GM15510 (cell line): ENCODE data around the gene METTL1.

Experiments used
- POLR2A ChIP-seq: IDR thresholded peaks from 3 replicates; pipeline ENCODE4 v1.6.1; 2011; ENCODE audit warnings: borderline replicate concordance; ENCODE audit not compliant: insufficient read length; ENCODE audit errors: extremely low read depth

METTL1 gene

DNA sequence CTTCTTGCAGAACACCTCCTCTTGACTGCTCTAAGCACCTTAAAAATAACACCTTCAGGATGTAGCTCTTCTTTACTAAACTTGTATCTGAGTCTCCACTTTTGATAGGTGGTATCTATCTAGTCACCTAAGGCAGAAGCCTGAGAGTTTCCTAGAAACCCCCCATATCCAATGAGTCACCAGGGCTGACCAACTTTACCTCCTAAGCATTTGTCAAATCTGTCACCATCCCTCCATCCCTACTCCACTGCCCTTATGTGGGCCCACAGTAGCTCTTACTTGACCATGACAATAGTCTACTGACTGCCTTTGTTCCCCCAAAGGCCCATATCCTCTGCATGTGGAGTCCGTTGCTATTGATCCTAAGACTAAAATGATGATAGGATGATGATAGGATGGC, 30.7 kb upstream of the METTL1 start:
- TF ChIP-seq POLR2A: no peak

DNA sequence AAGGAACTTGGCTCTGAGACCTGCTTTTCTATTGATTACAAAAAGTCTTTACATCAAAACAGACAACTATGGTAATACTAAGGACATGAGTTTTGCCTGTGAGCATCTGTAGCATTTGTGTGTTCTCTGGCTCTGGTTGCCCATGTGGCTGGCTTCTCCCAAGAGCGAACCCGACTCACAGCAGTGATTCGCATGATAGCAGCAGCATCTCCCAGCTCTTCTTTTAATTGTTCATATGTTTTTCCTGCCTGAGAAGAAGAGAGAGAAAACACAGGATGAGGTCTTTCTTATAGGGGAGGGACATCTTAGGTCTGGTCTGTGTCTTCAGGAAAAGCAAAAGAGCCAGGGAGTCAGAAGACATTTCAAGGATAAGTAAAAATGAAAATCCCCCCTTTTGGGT, 29.1 kb upstream of the METTL1 start:
- no peak for TF ChIP-seq POLR2A

DNA sequence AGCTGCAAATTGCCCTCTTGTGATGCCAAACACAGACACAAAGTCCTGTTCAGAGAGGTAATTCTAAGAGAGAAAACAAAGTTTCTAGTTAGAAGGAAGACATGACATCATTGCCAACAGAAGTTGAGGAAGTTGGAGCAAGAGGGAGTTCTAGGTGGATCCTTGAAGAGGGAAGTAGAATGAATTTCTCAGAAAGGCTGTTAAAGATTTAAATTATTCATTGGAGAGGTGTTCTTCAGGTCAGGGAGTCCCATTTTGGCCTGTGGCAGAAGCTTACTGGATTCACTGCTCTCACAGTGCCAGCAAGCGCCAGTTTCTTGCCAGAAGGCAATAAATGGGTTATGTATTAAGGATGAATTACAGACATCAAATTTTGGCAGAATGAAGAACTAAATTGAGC, 26.0 kb upstream of the METTL1 start:
- TF ChIP-seq POLR2A: no peak

DNA sequence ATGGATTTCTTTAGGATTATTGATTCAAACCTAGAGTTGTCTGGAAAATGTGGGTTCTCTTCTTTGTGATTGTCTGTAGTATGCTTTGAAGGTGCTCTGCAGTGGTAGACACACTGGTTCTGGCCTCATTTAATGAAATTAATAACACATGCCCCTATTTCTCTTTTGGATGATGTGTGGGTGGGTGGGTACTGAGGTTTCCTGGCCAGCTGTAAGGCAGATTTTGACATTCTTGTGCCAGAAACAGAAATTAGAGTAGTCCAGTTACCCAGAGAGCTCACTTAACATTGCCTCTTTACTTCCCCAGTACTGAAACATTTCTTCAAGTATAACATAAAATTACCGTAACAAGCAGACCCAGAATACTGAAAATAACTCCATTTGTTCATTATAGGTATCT, 25.1 kb upstream of the METTL1 start:
- no peak for TF ChIP-seq POLR2A

DNA sequence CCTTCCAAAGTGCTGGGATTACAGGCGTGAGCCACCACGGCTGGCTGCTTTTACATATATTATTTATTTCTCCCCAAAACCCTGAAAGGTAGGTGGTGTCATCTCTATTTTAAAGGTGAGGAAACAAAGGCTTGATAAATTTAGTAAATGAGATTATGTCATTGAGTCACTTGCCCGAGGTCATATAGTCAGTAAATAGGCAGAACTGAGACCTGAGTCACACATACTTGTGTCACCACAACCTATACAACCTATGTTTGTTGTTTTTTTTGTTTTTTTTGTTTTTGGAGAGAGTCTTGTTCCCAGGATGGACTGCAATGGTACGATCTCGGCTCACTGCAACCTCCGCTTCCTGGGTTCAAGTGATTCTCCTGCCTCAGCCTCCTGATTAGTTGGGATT, 23.4 kb upstream of the METTL1 start:
- TF ChIP-seq POLR2A: no peak

DNA sequence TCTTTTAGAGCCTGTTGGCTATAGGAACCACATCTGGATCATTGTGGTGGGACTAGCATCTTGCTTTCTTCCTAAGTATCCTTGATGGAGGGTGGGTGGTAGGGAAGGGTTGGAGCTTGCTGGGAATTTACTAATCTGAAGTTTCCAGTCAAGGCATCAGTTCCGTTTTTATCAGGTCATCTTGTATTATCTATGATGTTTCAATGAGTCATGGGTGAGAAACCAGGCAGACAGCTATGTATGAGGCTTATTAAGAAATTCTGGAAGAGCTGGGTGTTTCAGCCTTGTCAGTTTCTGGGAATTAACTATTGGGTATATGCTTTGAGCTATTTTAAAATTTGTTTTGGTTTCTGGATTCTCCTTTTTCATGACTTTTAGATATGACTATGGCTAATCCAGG, 22.0 kb upstream of the METTL1 start:
- TF ChIP-seq POLR2A: no peak

DNA sequence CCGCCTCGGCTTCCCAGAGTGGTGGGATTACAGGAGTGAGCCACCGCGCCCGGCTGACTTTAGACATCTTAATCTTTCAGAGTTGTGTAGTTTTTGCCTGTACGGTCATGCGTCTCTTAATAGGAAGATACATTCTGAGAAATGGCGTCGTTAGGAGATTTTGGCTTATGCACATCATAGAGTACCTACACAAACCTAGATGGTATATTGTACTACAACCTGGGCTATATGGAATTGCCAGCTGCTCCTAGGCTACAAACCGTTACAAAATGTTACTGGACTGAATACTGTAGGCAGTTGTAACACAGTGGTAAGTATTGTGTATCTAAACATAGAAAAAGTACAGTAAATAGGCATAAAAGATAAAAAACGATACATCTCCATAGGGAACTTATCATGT, 12.0 kb upstream of the METTL1 start:
- TF ChIP-seq POLR2A: no peak

DNA sequence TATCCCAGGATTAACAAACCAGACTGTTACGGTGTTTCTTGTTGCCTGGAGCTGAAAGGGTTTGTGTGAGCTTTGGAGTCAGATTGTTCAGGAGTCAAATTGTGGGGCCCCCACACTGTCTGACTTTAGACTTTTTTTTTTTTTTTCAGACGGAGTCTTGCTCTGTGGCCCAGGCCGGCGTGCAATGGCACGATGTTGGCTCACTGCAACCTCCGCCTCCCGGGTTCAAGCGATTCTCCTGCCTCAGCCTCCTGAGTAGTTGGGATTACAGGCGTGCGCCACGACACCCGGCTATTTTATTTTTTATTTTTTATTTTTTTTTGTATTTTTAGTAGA, 11.5 kb upstream of the METTL1 start:
- TF ChIP-seq POLR2A: no peak

DNA sequence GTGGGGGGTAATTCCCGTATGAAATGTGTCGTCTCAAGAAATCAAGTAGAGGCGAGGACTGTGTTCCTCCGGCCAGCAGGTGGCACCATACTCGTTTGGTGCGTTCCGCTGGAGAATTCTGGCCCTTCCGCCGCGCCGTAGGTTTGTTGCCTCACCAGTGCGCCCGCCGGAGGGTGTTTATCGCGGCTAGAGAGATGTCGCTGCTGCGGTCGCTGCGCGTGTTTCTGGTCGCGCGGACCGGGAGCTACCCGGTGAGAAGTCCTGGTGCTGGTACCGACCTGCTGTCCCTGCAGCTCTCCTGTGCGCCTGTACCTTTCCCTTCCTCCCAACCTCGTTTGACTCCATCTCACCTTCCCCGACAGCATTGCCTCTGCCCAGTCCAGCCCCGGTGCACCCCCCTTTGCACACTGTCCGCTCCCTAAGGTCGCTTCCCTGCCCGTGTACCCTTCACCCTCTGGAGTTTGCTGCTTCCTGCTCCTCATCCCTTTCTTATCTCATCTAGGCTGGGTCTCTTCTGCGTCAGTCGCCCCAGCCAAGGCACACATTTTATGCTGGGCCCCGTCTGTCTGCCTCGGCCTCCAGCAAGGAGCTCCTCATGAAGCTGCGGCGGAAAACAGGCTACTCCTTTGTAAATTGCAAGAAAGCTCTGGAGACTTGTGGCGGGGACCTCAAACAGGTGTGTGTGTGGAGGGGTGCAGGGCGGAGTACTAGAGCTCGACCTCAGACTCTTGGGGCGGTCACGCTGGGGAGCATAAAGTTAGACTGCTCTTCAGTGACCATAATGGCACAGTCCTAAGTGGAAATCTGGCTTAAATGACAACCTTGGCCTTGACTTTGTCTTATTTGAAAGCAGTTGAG, 10.9 kb upstream of the METTL1 start, which contains the start of gene TSFM:
TSS of gene TSFM (plus strand) at position 180 of the 858 bp plus-strand sequence. CDS start at position 195, 15 bp downstream.
- TF ChIP-seq POLR2A: peak; percentile 86

DNA sequence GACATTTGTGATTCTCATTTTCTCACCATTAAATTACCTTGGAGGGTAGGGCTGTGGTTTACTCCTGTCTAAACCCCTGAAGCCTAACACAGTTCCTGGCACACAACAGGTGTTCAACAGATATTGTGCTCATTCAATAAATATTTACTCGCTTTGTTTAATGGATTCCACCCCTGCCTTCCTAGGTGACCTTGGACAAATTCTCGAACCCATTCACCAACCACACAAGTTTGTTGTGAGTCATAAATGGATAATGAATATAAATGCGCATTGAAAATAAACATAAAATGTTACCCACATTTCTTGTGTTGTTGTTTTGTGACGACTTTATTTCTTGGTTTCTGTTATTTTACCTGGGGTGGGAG, 10.3 kb upstream of the METTL1 start:
- no peak for TF ChIP-seq POLR2A

DNA sequence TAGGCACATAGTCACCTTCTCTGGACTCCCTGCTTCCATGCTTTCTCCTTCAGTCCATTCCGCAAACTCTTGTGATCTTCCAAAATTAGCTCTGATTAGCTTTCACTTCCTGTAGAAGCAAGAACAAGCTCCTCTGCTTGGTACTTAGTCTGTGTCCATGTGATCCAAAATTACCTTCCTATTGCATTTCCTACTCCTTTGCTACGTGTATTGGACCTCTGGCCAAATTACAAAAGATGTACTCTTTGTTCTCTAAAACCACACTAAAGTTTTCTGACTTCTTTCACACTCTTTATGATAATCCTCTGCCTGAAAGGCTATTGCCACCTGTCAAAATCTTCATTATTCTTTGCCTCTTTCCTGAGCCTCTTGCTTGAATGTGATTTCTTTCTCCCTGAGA, 9.9 kb upstream of the METTL1 start:
- no peak for TF ChIP-seq POLR2A

DNA sequence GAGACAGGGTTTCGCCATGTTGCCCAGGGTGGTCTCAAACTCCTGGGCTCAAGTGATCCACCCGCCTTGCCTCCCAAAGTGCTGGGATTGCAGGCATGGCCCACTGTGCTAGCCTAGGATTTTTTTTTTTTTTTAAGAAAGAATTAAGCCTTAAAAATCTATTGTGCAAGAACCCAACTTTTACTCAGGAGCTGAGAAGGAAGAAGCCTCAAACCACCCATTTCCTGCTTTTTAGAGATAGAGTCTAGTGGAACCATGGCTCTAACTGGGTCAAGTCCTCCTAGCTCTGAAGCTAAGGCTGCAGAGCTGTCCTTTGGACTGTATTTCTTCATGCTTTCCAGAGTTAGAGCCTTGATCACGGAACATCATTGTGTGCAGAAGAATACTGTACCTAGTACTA, 9.3 kb upstream of the METTL1 start:
- TF ChIP-seq POLR2A: no peak

DNA sequence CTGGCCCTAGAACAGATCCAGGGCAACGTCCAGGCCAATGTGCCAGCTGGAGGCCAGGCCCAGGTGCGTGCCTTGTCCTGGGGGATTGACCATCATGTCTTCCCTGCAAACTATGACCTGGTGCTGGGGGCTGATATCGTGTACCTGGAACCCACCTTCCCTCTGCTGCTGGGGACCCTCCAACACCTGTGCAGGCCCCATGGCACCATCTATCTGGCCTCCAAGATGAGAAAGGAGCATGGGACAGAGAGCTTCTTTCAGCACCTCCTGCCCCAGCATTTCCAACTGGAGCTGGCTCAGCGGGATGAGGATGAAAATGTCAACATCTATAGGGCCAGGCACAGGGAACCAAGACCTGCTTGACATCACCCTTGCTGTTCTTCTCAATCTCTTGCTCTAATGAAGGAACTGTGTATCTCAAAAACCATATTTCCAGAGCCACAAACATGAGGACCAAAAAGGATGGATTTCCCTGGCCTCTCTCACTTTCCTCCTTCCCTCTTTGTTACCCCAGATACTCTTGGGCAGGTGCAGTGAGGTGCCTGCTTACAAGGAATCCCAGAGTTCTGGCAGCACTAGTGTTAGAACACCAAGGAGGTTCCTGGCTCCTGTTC, 8.5 kb upstream of the METTL1 start:
- no peak for TF ChIP-seq POLR2A

DNA sequence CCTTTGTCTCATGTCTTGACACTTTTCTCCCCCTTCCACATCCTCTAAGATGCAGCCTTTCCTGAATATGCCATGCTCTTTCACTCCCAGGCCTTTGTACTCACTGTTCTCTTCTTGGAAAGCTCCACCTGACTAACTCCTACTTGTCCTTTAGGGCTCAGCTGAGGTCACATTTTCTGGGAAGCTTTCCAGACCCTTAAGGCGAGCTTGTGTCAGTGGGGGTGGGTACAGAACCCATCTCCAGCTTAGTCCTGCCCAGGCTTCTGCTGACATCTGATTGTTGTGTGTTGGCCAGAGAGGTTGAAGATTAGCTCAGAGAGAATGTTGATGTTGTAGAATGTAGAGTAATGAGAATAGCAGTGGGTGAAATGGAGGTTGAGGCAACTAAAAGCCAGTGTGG, 7.8 kb upstream of the METTL1 start:
- TF ChIP-seq POLR2A: no peak

DNA sequence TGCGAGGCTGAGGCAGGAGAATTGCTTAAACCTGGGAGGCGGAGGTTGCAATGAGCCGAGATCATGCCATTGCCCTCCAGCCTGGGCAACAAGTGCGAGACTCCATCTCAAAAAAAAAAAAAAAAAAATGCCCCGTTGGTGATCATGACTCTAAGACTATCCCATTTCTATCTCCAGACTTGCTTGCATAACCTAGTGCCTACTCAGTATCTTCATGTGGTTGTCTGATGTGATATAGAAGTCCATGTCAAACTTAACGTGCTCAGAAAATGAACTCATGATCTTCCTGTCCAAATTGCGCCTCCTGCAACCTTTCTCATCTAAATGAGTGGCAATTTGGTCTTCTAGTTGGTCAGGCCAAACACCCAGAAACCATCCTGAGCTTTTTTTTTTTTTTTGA, 6.0 kb upstream of the METTL1 start:
- TF ChIP-seq POLR2A: no peak

DNA sequence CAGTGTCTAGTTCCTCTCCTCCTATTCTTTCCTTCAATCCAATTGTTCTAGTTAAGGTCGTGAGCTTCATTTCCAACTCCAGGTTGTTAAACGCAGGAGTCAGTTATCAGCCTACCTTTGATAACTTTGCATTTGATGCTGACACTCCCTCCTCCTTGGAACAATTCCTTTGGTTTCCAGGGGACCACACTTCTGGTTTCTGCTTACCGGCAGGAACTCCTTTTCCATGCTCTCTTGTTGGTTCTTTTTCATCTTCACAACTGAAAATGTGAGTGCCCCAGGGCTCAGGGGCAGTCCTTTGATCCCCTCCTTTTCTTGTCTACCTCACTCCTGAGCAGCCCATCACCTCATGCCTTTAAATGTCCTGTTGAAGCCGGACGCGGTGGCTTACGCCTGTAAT, 5.5 kb upstream of the METTL1 start:
- no peak for TF ChIP-seq POLR2A
